ENCODE data around the gene LMAN2.

LMAN2 gene

DNA sequence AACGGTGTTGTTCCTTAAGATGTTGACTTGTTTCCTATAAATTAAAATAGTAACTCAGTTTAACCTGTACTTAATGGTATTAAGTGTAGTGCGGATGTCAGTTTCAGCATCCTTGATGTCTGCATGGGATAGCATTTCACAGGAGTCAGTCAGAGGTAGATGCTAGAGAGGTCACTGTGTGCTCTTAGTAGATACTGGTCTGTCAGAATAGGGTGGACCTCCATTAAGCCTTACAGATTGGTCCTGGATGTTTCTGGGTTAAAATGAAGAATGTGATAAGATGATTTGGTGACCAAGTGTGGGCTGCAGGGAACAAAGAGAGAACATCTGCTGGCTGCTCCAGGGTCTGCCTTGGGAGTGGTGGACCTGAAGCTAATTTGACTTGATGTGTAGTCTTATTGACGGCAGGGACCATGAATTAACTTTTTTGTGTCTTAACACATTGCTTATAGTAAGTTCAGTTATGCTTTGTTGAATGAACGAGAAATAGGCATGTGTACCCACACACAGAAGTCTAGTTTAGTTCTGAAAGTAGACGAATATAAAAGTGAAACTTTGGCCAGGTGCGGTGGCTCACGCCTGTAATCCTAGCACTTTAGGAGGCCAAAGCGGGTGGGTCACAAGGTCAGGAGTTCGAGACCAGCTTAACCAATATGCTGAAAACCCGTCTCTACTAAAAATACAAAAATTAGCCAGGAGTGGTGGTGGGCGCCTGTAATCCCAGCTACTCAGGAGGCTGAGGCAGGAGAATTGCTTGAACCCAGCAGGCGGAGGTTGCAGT is 60.5 kb downstream of the LMAN2 start:
- no peak for DNase-seq (ENCODE audit: low read depth in 3 of 3, low spot score in 1 of 3)

DNA sequence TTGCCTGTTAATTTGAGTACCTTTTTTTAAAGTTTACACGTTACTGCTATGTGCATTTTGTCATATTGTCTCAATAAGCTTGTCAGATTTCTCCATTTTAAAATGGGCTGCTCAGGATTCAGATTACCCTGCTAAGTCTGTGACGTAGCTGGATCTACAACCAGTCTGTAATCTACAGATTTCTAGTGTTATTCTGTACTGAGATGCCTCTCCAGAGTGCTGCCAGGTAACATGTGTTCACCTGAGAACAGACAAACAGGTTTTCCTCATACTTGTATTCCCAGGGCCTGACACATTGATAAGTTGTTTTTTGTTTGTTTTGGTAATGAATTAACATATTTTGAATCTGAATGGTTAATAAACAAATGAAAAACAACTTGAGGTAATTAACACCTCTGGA is 63.3 kb downstream of the LMAN2 start:
- no peak for DNase-seq (ENCODE audit: low read depth in 3 of 3, low spot score in 1 of 3)

Measured in stimulated activated CD4-positive, alpha-beta T cell treated with anti-CD3 and anti-CD28 coated beads, TNF-alpha, amount 100 ng/mL, for 1 hour (primary cell).